Hepatic stellate cell (primary cell): ENCODE measurements around the gene NIM1K.
A peak's percentile ranks its signal among the peaks of the same experiment; 100 is the strongest.
"Not testable (repeated sequence)": the region's sequence is repeated elsewhere in the genome, so short reads cannot be mapped to it uniquely, and the experiment has no call there.

Experiments
- DNase-seq: peaks from one replicate; pipeline ENCODE4 v3.0.0; 2011; ENCODE audit warnings: low spot score

NIM1K gene

GRCh38 chr5:43281840-43282658, 90.0 kb downstream of the NIM1K start:
- DNase-seq: no peak

GRCh38 chr5:43286623-43287022, 94.6 kb downstream of the NIM1K start:
- DNase-seq: no peak

- DNase-seq: no peak
These were observed 95.5 kb downstream of the NIM1K start for GRCh38 chr5:43287493-43287892.

- no peak for DNase-seq
These were observed 96.3 kb downstream of the NIM1K start for GRCh38 chr5:43288269-43288831.

GRCh38 chr5:43290726-43291125, 98.7 kb downstream of the NIM1K start:
- no peak for DNase-seq

- no peak for DNase-seq
These were observed 102.2 kb downstream of the NIM1K start for GRCh38 chr5:43294226-43294625.

- DNase-seq: no peak
These were observed 103.2 kb downstream of the NIM1K start for GRCh38 chr5:43295202-43295601.

GRCh38 chr5:43296835-43297234, 104.8 kb downstream of the NIM1K start:
- no peak for DNase-seq

GRCh38 chr5:43298443-43298842, 106.4 kb downstream of the NIM1K start:
- no peak for DNase-seq

- no peak for DNase-seq
These were observed 108.1 kb downstream of the NIM1K start for GRCh38 chr5:43300112-43300511.

GRCh38 chr5:43301653-43302091, 109.6 kb downstream of the NIM1K start:
- no peak for DNase-seq

GRCh38 chr5:43302481-43302880, 110.5 kb downstream of the NIM1K start:
- no peak for DNase-seq

GRCh38 chr5:43303242-43303641, 111.2 kb downstream of the NIM1K start:
- no peak for DNase-seq

GRCh38 chr5:43304525-43304924, 112.5 kb downstream of the NIM1K start:
- DNase-seq: no peak

- DNase-seq: peak; percentile 17
These were observed 114.0 kb downstream of the NIM1K start for GRCh38 chr5:43305948-43306565.

GRCh38 chr5:43306954-43307353, 114.9 kb downstream of the NIM1K start:
- not testable (repeated sequence) for DNase-seq

GRCh38 chr5:43309122-43309521, 117.1 kb downstream of the NIM1K start:
- DNase-seq: no peak

- no peak for DNase-seq
These were observed 117.6 kb downstream of the NIM1K start for GRCh38 chr5:43309637-43310036.

GRCh38 chr5:43312076-43312661, 120.1 kb downstream of the NIM1K start:
- DNase-seq: no peak

- DNase-seq: no peak
These were observed 120.6 kb downstream of the NIM1K start for GRCh38 chr5:43312699-43313034.

GRCh38 chr5:43313035-43313853, 121.2 kb downstream of the NIM1K start, which contains the start of gene HMGCS1:
Gene HMGCS1, minus strand, starts transcription at chr5:43313412. Its CDS starts 14,447 bp downstream, at chr5:43298965.
- peak; percentile 95 for DNase-seq

GRCh38 chr5:43313854-43314457, 121.9 kb downstream of the NIM1K start:
- DNase-seq: no peak
